Activated CD4-positive, alpha-beta T cell treated with anti-CD3 and anti-CD28 coated beads, Interleukin-2, amount 10 ng/mL, durations not matched to agents 24 days and 14 days (primary cell): Measurements from ENCODE around the gene GUSB. TPM values are rescaled to one million over a fixed set of nuclear protein-coding genes. Genes with fewer than 3 reads are reported as not detected.
"Not testable (repeated sequence)": the region's sequence is repeated elsewhere in the genome, so short reads cannot be mapped to it uniquely, and the experiment has no call there.

Experiments used
- DNase-seq: peaks from one replicate; pipeline ENCODE4 v3.0.0; 2022
- H3K27ac Mint-ChIP-seq: one replicate; pipeline ENCODE4 v1.8.0; 2022; ENCODE audit warnings: mild to moderate bottlenecking, mixed read lengths
- H3K27me3 Mint-ChIP-seq: one replicate; pipeline ENCODE4 v1.8.0; 2022; ENCODE audit warnings: mixed read lengths
- H3K36me3 Mint-ChIP-seq: one replicate; pipeline ENCODE4 v1.8.0; 2022; ENCODE audit warnings: low read depth, mild to moderate bottlenecking, mixed read lengths
- H3K4me1 Mint-ChIP-seq: one replicate; pipeline ENCODE4 v1.8.0; 2021; ENCODE audit warnings: mixed read lengths
- H3K4me3 Mint-ChIP-seq: one replicate; pipeline ENCODE4 v1.8.0; 2022; ENCODE audit warnings: mild to moderate bottlenecking, moderate library complexity, mixed read lengths
- H3K9me3 Mint-ChIP-seq: one replicate; pipeline ENCODE4 v1.8.0; 2021; ENCODE audit warnings: mixed read lengths
- intact Hi-C: fragments of 100-400 bp; cut with micrococcal nuclease; formaldehyde crosslinking; loops from one replicate; pipeline ENCODE4 v1.15.1; 2023
- total RNA-seq: library from RNA; stranded (reverse); gene quantifications from 2 replicates; pipeline ENCODE4 v1.2.3, GENCODE V29; 2022

The GUSB gene
- total RNA-seq, 1 donor from 2014 or later: 52.2 TPM

GRCh38 chr7:65967361-65968155, 14.5 kb downstream of the GUSB start:
- DNase-seq: no peak
- H3K36me3 Mint-ChIP-seq: peaks cover 64% of the 10 kb centered on the region
- no peak overlapping the region for H3K27ac Mint-ChIP-seq
- intact Hi-C loops: no loop called here
- no peaks in the 10 kb centered on the region for H3K27me3 Mint-ChIP-seq
- H3K9me3 Mint-ChIP-seq: no peaks in the 10 kb centered on the region
- H3K4me1 Mint-ChIP-seq: no peaks in the 10 kb centered on the region
- no peak overlapping the region for H3K4me3 Mint-ChIP-seq

DNA sequence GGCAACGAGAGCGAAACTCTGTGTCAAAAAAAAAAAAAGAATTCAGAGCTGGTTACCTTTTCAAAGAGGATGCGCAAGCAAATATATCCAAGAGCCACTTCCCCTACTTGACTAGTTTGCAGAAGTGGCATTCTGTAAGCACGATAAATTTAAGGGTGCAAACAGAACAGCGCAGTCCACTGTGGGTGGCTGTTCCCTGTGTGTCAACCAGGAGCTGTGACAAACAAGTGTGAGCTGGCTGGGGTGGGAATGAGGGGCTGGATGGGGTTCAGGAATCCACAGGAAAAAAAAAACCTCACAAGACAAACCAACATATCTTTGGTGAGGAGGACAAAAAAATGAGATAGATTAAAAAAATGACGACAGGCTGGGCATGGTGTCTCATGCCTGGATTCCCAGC, 15.9 kb downstream of the GUSB start:
- H3K9me3 Mint-ChIP-seq: no peaks in the 10 kb centered on the region
- intact Hi-C loops: no loop called here

GRCh38 chr7:65964671-65965070, 17.3 kb downstream of the GUSB start:
- intact Hi-C loops, DNase-seq, H3K4me3 Mint-ChIP-seq, H3K27ac Mint-ChIP-seq, H3K4me1 Mint-ChIP-seq, H3K9me3 Mint-ChIP-seq, H3K27me3 Mint-ChIP-seq: not testable (repeated sequence)
- H3K36me3 Mint-ChIP-seq: peaks cover 55% of the 10 kb centered on the region

More for the DNA sequence above, 15.9 kb downstream of the GUSB start:
- Mint-ChIP-seq H3K4me1 (no peaks in the 10 kb centered on the region), H3K36me3 (peaks cover 56% of the 10 kb centered on the region), H3K4me3 (no peak overlapping the region), H3K27me3 (no peaks in the 10 kb centered on the region), H3K27ac (no peak overlapping the region)
- DNase-seq: no peak

GRCh38 chr7:65962033-65962432, 20.0 kb downstream of the GUSB start:
- intact Hi-C loops: no loop called here
- no peaks in the 10 kb centered on the region for H3K27me3 Mint-ChIP-seq
- DNase-seq: no peak
- H3K4me1 Mint-ChIP-seq: no peaks in the 10 kb centered on the region
- H3K36me3 Mint-ChIP-seq: peaks cover 56% of the 10 kb centered on the region
- no peak overlapping the region for H3K4me3 Mint-ChIP-seq
- no peak overlapping the region for H3K27ac Mint-ChIP-seq
- no peaks in the 10 kb centered on the region for H3K9me3 Mint-ChIP-seq

GRCh38 chr7:65960351-65961074, 21.5 kb downstream of the GUSB start:
- DNase-seq: no peak
- Mint-ChIP-seq H3K9me3 (no peaks in the 10 kb centered on the region), H3K36me3 (peaks cover 48% of the 10 kb centered on the region), H3K27ac (no peak overlapping the region), H3K4me1 (no peaks in the 10 kb centered on the region), H3K27me3 (no peaks in the 10 kb centered on the region), H3K4me3 (no peak overlapping the region)
- intact Hi-C loops: no loop called here

GRCh38 chr7:65955718-65956117, 26.3 kb downstream of the GUSB start:
- Mint-ChIP-seq H3K9me3 (no peaks in the 10 kb centered on the region), H3K4me3 (no peak overlapping the region), H3K27ac (no peak overlapping the region), H3K36me3 (peaks cover 41% of the 10 kb centered on the region), H3K27me3 (no peaks in the 10 kb centered on the region), H3K4me1 (no peaks in the 10 kb centered on the region)
- intact Hi-C loops: no loop called here
- DNase-seq: no peak

DNA sequence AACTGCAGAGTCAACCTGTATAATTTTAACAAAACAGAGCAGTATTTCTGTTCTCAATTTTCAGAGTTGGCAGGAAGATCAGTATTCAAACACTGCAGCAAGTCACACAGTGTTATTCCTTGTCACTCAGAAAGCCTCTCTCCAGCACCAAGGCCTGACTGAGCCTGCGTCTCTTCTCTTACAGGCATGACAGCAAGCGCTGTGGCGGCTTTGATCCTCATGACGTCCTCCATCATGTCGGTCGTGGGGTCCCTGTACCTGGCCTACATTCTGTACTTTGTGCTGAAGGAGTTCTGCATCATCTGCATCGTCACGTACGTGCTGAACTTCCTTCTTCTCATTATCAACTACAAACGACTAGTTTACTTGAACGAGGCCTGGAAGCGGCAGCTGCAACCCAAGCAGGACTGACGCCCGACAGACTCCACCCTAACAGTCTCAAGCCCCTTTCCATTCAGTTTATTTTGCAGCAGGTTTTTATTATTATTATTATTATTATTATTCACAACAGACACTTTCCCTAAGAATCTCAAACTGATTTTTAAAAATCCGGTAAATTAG, 28.0 kb downstream of the GUSB start:
- H3K4me3 Mint-ChIP-seq: no peak overlapping the region
- H3K9me3 Mint-ChIP-seq: no peaks in the 10 kb centered on the region
- intact Hi-C loops: no loop called here
- no peak for DNase-seq
- H3K27ac Mint-ChIP-seq: no peak overlapping the region
- no peaks in the 10 kb centered on the region for H3K27me3 Mint-ChIP-seq
- no peaks in the 10 kb centered on the region for H3K4me1 Mint-ChIP-seq
- H3K36me3 Mint-ChIP-seq: peaks cover 28% of the 10 kb centered on the region

- intact Hi-C loops: no loop called here
- Mint-ChIP-seq H3K27me3 (no peaks in the 10 kb centered on the region), H3K4me3 (no peak overlapping the region), H3K27ac (no peak overlapping the region), H3K4me1 (no peaks in the 10 kb centered on the region), H3K9me3 (no peaks in the 10 kb centered on the region), H3K36me3 (peaks cover 22% of the 10 kb centered on the region)
- DNase-seq: no peak
These were observed 28.9 kb downstream of the GUSB start for GRCh38 chr7:65953001-65953720.

- H3K36me3 Mint-ChIP-seq: peaks cover 17% of the 10 kb centered on the region
- H3K4me3 Mint-ChIP-seq: no peak overlapping the region
- H3K9me3 Mint-ChIP-seq: no peaks in the 10 kb centered on the region
- H3K4me1 Mint-ChIP-seq: no peaks in the 10 kb centered on the region
- no peak overlapping the region for H3K27ac Mint-ChIP-seq
- no peaks in the 10 kb centered on the region for H3K27me3 Mint-ChIP-seq
- intact Hi-C loops: no loop called here
- DNase-seq: no peak
These were observed 30.0 kb downstream of the GUSB start for GRCh38 chr7:65951837-65952578.

- no peak for DNase-seq
- Mint-ChIP-seq H3K36me3 (no peaks in the 10 kb centered on the region), H3K4me1 (no peaks in the 10 kb centered on the region), H3K9me3 (no peaks in the 10 kb centered on the region), H3K27ac (no peak overlapping the region), H3K4me3 (no peak overlapping the region), H3K27me3 (no peaks in the 10 kb centered on the region)
- intact Hi-C loops: no loop called here
These were observed 35.1 kb downstream of the GUSB start for GRCh38 chr7:65946904-65947303.

DNA sequence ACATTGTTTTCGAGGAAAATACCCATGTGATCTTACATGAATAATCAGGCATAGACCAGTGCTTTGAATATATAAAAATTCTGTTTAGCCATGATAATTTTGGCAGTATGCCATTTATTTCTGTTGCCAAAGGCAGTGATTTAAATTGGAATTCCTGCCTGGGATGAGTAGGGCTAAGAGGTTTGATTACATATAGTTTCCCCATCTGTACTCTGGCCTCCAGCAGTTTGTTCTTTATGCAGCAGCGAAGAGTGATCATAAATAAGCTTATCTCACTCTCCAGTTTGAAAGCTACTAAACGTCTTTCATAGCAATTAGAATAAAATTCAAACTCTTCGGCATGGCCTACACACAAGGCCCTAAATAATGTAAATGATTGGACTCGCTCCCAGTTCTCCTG, 36.2 kb downstream of the GUSB start:
- H3K27ac Mint-ChIP-seq, DNase-seq, H3K9me3 Mint-ChIP-seq, H3K4me1 Mint-ChIP-seq, H3K36me3 Mint-ChIP-seq, H3K4me3 Mint-ChIP-seq, intact Hi-C loops, H3K27me3 Mint-ChIP-seq: not testable (repeated sequence)

DNA sequence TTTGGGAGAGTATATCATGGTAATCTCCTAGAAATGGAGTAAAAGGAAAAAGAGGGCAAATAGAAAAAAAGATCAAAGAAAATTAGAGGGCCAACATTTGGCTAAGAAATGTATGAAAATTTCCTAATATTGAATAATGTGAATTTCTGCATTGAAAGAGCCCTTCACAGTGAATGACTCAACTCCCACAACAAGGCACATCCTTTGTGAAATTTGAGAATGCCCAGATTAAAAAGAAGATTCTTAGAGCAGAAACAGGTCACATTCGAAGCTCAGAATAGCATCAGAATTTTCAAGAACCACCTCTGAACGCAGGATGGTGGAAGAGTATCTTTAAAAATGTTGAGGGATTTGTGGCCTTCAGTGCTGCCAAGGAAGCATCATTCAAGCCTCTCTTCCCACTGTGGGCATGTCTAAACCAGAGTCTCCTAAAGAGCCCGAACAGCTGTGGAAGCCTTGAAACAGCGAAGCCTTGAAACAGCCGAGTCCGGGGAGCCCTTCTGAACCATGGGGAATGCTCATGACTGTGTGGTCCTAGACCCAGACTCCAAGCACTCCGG, 43.6 kb downstream of the GUSB start:
- Mint-ChIP-seq H3K36me3 (peaks cover 8% of the 10 kb centered on the region), H3K4me1 (peaks cover 2% of the 10 kb centered on the region), H3K9me3 (no peaks in the 10 kb centered on the region), H3K4me3 (no peak overlapping the region), H3K27ac (no peak overlapping the region), H3K27me3 (no peaks in the 10 kb centered on the region)
- intact Hi-C loops: no loop called here
- DNase-seq: no peak

- DNase-seq: no peak
- peaks cover 2% of the 10 kb centered on the region for H3K4me1 Mint-ChIP-seq
- intact Hi-C loops: no loop called here
- no peaks in the 10 kb centered on the region for H3K27me3 Mint-ChIP-seq
- no peak overlapping the region for H3K4me3 Mint-ChIP-seq
- no peaks in the 10 kb centered on the region for H3K9me3 Mint-ChIP-seq
- H3K36me3 Mint-ChIP-seq: peaks cover 8% of the 10 kb centered on the region
- H3K27ac Mint-ChIP-seq: no peak overlapping the region
These were observed 44.7 kb downstream of the GUSB start for GRCh38 chr7:65937296-65937695.
